Testis (tissue), 2 donors: ENCODE measurements around the gene NOC4L.

Experiments
- POLR2A ChIP-seq: fragments of 450-650 bp; IDR thresholded peaks from one replicate; pipeline ENCODE4 v1.6.1; 2017; ENCODE audit warnings: antibody characterized with exemption, mild to moderate bottlenecking, moderate library complexity
- TF ChIP-seq, protein P1 (sequence below), 3 experiments: fragments of 450-650 bp in 2 of 3; fragments of 200-600 bp in 1 of 3; sonication (generic) in 1 of 3; IDR thresholded peaks; one replicate each; pipeline ENCODE4 v1.5.1; 2016 to 2019; ENCODE audit warnings: antibody characterized with exemption in 3 of 3, mild to moderate bottlenecking in 2 of 3, moderate library complexity in 1 of 3

DNA sequence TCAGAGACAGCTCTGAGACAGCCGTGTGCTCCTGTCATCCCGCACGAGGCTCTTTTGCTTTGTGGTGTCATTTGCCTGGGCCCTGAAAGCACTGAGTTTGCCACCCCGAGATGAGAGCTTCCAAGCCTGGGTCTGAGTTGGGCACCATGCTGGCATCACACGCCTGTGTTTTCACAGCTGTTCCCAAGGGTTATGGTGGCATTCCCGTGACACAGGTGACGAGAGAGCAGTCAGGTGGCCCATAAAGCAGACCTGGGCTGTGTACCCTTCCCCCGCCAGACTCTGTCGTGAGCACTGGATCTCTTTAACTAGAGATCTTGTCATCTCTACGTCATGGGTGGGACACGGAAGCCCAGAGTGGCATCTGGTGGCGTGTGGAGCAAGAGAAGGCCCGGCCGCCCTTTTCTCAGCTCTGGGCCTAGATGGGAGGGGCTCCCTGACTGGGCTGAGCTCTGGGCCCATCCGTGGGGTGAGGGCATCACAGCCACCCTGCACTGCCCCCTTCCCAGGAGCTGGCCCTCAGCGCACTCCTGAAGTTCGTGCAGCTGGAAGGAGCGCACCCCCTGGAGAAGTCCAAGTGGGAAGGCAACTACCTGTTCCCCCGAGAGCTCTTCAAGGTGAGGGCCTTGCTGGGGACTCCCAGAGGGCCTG lies 2.6 kb downstream of the NOC4L start:
- TF ChIP-seq, protein P1, sequence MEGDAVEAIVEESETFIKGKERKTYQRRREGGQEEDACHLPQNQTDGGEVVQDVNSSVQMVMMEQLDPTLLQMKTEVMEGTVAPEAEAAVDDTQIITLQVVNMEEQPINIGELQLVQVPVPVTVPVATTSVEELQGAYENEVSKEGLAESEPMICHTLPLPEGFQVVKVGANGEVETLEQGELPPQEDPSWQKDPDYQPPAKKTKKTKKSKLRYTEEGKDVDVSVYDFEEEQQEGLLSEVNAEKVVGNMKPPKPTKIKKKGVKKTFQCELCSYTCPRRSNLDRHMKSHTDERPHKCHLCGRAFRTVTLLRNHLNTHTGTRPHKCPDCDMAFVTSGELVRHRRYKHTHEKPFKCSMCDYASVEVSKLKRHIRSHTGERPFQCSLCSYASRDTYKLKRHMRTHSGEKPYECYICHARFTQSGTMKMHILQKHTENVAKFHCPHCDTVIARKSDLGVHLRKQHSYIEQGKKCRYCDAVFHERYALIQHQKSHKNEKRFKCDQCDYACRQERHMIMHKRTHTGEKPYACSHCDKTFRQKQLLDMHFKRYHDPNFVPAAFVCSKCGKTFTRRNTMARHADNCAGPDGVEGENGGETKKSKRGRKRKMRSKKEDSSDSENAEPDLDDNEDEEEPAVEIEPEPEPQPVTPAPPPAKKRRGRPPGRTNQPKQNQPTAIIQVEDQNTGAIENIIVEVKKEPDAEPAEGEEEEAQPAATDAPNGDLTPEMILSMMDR (IDR thresholded peaks at IDR 0.05): no peak
- TF ChIP-seq POLR2A: no peak
